Coronary artery (tissue), 2 donors: ENCODE measurements around the gene ZNF385A.

Source experiments
- DNase-seq: peaks from one replicate; pipeline ENCODE4 v3.0.0-alpha.2; 2017; ENCODE audit warnings: low spot score
- H3K27ac ChIP-seq, 2 donors: fragments of 200-600 bp; sonication (generic); one replicate each; pipeline ENCODE4 v1.5.1; 2016 to 2019
- H3K4me3 ChIP-seq: fragments of 200-600 bp; sonication (generic); 2 replicates; pipeline ENCODE4 v1.5.1; 2016; ENCODE audit warnings: mild to moderate bottlenecking, moderate library complexity
- CTCF ChIP-seq: fragments of 200-600 bp; sonication (generic); IDR thresholded peaks from one replicate; pipeline ENCODE4 v1.5.1; 2019; ENCODE audit warnings: antibody characterized with exemption

Gene ZNF385A

GRCh38 chr12:54427106-54427505 lies 42.6 kb upstream of the ZNF385A start:
- TF ChIP-seq CTCF: no peak
- DNase-seq: no peak
- H3K4me3 ChIP-seq: no peak overlapping the region
- H3K27ac ChIP-seq: peak overlapping the region in 1 of 2 donors; percentile 64

- peak; percentile 31 for DNase-seq
- no peak for TF ChIP-seq CTCF
- no peak overlapping the region for H3K4me3 ChIP-seq
- H3K27ac ChIP-seq: peak overlapping the region in 1 of 2 donors; percentile 64
Observed at GRCh38 chr12:54426690-54427089, 42.2 kb upstream of the ZNF385A start.

- DNase-seq: peak; percentile 62
- no peak for TF ChIP-seq CTCF
- H3K4me3 ChIP-seq: no peak overlapping the region
- H3K27ac ChIP-seq: no peak overlapping the region
Observed at GRCh38 chr12:54425702-54426101, 41.2 kb upstream of the ZNF385A start.

- DNase-seq: no peak
- Histone ChIP-seq H3K27ac (peak overlapping the region in 1 of 2 donors; percentile 25), H3K4me3 (no peak overlapping the region)
- no peak for TF ChIP-seq CTCF
Observed at GRCh38 chr12:54424224-54424623, 39.7 kb upstream of the ZNF385A start.

- Histone ChIP-seq H3K27ac (peak overlapping the region in 1 of 2 donors; percentile 93), H3K4me3 (no peak overlapping the region)
- DNase-seq: no peak
- TF ChIP-seq CTCF: no peak
Observed at GRCh38 chr12:54423816-54424150, 39.2 kb upstream of the ZNF385A start.

- peak; percentile 24 for DNase-seq
- Histone ChIP-seq H3K27ac (peak overlapping the region; percentile 89 to 93), H3K4me3 (peak overlapping the region; percentile 14)
- TF ChIP-seq CTCF: no peak
Observed at GRCh38 chr12:54421879-54422250, 37.3 kb upstream of the ZNF385A start.

GRCh38 chr12:54421175-54421878 lies 36.8 kb upstream of the ZNF385A start:
- Histone ChIP-seq H3K27ac (peak overlapping the region; percentile 89 to 93), H3K4me3 (peak overlapping the region; percentile 55)
- DNase-seq: peak; percentile 88
- no peak for TF ChIP-seq CTCF
